NT2/D1 (cell line): ENCODE data around the gene CCDC85C.

Experiments used
- SUZ12 ChIP-seq: IDR thresholded peaks from 2 replicates; pipeline ENCODE4 v1.6.1; 2011; ENCODE audit not compliant: insufficient read length, insufficient read depth; ENCODE audit errors: extremely low read depth
- YY1 ChIP-seq: IDR thresholded peaks from 2 replicates; pipeline ENCODE4 v1.6.1; 2011; ENCODE audit not compliant: insufficient read length, insufficient read depth

DNA sequence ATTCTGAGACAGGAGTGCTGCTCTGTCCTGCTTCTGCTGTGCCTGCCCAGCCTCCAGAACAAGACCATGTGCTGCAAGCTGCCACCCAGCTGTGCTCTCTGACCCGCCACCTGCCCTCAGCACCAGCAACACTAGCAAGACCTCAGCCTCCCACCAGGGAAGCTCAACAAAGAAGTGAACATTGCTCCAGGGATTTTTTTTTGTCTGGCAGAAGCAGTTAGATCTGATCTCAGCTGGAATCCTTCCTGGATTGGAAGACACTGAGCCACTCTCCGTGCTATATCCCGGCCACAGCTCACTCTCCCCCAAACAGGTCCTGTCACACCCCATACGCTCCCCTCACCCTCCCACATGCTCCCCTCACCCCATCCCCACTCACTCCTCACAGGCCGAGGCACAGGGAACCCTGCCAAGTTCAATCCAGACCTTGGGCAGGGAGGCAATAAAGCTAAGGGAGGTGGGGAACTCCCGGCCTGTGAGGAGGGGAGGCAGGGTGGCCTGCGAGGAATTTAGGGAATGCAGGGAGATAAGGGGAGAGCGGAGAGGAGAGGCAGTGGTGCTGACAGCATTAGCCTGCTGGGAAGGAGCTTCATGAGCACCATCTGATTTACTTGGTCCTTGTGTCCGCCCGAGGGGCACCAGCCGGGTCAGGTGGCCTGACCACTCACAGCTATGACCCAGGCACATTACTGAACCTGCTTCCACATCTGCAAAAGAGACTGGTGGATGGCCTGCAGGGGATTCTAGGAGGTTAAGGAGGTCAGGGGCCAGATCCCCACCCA lies 29.7 kb downstream of the CCDC85C start:
- no peak for TF ChIP-seq YY1
- TF ChIP-seq SUZ12: no peak
